Measurements from ENCODE around the gene CCDC186.
A peak's percentile ranks its signal among the peaks of the same experiment; 100 is the strongest.

Gene CCDC186

GRCh38 chr10:114173921-114174694 lies at the start of gene CCDC186:
CCDC186 (minus strand) TSS chr10:114174203; CDS start chr10:114163268, 10,935 bp downstream.
- DNase-seq: peak; percentile 98

GRCh38 chr10:114223066-114223465 lies 49.1 kb upstream of the CCDC186 start:
- no peak for DNase-seq

GRCh38 chr10:114221235-114221634 lies 47.2 kb upstream of the CCDC186 start:
- no peak for DNase-seq

DNA sequence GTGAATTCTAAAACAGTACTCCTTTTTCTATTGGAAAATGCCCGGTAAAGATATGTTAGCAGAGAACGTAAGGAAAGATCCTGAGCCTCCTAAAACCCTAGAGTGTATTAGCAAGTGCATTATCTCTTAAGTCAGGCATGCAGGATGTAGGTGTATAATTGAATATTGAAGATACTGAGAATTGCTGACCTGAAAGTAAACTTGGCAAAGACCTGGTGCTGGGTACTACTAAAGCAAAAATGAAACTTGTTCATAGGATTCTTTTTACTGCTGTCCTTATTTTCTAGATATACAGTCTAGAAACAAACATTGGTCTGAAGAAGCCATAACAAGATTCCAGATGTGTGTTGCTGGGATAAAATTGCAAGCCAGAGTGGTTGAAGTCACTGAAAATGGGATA lies 46.3 kb upstream of the CCDC186 start:
- no peak for DNase-seq

DNA sequence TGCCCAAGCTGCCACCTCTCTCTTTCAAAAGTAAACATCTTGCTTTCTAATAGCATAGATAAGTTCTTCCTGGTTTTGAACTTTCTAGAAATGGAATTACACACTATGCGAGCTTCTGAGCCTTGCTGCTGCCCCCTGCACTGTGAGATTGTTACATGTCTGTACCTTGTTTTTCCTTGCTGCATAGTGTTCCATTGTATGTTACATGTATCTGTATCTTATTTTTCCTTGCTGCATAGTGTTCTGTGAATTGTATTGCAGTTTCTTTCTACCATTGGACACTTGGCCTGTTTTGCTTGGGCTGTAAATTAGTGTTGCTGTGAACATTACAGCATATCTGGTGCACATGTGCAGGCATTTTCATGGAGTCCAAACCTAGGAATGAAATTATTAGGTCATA lies 41.0 kb upstream of the CCDC186 start:
- DNase-seq: no peak

DNA sequence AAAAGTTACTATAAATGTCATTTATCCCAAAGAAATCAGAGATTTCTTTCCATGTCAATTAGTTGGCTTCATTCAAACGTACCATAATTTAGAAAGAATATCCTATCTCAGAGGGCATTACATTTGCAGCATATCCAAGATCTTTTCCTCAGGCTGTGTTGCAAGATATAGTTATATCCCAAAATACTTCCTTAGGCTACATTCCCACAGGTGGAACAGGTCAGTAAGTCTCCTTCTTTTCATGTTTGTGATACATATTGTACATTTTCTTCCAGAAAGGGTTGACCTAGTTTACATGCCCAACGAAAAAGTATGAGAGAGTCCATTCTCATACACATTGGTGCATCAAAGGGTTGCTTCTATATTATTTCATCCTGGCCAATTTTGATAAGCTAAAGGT lies 38.1 kb upstream of the CCDC186 start:
- no peak for DNase-seq

DNA sequence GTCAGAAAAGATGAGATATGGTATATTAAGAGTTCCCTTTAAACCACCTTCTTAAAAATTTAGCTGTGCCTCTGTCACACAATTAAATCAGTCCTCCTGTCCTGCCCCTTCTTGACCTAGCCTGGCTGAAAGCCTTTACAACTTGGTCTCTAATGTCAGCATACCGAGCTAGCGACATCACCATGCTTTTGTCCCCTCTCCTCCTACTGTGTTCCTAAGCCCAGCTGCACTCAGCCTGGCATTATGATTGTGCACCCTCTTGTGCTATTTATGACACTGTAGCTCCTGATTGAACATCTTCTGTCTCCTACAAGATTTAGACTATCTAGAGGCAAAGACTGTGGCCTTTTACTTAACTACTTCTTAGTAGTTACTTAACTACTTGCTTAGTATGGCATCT lies 34.3 kb upstream of the CCDC186 start:
- DNase-seq: no peak

- DNase-seq: no peak
These were observed 33.3 kb upstream of the CCDC186 start for GRCh38 chr10:114207349-114207748.

GRCh38 chr10:114206902-114207301 lies 32.9 kb upstream of the CCDC186 start:
- no peak for DNase-seq

GRCh38 chr10:114202812-114203211 lies 28.8 kb upstream of the CCDC186 start:
- no peak for DNase-seq

- DNase-seq: no peak
These were observed 25.2 kb upstream of the CCDC186 start for GRCh38 chr10:114199239-114199638.

GRCh38 chr10:114195079-114195478 lies 21.1 kb upstream of the CCDC186 start:
- DNase-seq: no peak

GRCh38 chr10:114189700-114190099 lies 15.7 kb upstream of the CCDC186 start:
- no peak for DNase-seq

DNA sequence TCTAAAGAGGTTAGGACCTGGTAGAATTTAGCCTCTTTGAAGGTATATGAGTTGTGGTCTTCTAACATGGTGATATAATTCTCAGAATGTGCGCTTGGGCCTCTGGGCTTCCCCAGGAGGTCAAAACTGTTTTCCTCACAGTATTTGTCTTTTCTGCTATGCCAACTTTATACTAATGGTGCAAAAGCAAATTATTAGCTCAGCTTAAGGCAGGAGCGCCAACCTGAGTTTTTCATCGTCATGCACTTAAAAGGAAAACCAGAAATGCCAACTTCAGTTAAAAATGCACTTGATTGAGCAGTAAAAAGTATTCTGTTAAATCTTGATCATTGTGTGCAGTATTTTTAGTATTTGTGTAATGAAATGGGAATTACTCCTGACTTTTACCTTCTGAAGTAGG lies 14.9 kb upstream of the CCDC186 start:
- DNase-seq: no peak

DNA sequence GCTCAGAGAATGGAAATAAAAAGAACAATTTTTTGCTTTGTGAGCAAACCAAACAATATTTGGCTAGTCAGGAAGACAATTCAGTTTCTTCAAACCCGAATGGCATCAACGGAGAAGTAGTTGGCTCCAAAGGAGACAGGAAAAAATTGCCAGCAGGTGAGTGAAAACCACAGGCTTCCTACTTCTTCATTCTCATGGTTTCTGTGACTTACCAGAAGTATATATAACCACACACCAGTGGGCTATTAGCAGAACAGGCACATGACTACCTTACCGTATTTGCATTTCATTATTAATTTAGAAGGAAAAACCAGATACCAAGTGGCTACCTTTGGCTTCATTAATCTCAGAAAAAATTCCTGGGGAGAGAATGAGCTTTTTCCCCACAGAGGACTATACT lies 14.0 kb upstream of the CCDC186 start:
- DNase-seq: no peak

DNA sequence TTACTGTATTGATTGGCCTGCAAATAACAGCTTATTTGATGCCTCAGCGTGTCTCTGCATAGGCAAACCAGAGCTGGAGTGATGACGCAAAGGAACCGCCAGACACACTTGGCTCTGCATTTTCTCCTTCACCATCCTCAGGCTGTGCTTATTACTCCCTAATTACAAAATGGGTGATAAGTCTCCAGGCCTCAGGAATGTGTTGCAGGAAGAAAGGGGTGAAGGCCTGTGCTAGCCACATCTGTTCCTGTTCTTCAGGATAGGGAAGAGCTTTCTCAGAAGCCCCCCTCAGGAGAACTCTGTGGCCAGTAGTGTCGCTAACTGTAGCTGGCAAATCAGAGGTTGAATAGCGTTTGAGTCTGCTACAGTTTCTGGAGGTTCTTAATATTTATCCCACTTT lies 10.3 kb upstream of the CCDC186 start:
- DNase-seq: no peak

DNA sequence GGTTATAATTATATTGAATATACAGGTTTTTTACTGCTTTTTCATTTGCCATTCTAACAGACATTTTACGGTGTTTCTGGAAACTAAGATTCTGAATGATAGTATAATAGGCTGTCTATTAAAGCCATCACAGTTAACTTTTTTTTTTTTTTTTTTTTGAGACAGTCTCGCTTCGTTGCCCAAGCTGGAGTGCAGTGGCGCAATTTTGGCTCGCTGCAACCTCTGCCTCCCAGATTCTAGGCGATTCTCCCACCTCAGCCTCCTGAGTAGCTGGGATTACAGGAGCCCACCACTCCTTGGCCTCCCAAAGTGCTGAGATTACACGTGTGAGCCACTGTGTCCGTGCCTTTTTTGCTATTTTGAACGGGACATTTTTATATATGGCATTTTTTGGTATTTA lies 9.6 kb upstream of the CCDC186 start:
- DNase-seq: no peak

DNA sequence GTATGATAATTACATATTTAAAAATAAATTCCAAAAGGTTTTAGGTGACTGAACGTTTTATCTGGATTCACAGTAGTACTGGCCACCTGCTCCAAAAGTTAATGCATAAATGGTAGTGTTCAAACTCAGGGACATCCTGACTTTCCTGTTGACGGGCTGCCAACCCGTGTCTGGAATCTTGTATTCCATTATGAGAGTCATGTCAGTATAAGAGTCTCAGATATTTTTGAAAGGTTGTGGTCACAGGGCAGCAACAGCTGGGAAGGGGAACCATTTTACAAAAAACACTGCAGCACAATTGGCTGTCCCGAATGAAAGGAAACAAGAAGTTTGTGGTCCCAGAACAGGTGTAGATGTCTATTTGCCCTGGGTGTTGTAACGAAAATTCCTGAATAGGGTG lies 8.0 kb upstream of the CCDC186 start:
- no peak for DNase-seq

DNA sequence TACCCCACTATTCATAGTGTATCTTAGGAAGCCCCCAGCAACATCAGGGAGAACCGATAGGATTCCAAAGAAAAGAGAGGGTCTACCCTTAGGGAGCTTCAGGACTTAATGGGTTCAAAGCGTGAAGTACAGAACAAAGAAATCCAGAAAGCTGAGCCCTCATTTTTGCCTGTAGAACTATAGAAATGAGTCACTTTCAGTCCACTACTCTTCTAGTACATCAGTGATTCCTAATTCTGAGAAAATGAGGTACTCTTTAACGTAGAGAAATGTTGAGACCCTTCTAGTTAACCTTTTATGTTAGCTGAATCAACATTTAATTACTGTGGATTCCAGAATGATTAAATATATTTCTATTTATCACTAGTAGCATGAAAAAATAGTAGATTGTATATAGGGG lies 6.9 kb upstream of the CCDC186 start:
- DNase-seq: no peak

DNA sequence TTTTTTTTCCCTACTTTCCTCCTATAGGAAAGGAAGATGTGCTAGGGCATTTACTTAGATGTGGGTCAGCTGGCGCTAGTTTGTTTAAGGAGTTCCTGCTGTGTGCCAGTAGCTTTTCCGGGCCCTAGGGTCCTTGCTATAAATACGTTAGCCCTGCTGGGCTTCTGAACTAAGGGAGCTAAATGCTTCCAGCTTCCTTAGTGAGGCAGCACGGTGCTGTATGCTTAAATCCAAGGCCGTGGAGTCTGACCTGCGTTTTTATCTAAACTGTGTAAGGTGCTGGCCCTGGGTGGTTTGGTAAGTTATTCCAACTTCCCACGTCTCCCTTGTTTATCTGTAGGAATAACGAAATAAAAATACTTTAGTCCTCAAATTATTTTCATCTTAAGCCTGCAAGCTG lies 5.7 kb upstream of the CCDC186 start:
- no peak for DNase-seq

DNA sequence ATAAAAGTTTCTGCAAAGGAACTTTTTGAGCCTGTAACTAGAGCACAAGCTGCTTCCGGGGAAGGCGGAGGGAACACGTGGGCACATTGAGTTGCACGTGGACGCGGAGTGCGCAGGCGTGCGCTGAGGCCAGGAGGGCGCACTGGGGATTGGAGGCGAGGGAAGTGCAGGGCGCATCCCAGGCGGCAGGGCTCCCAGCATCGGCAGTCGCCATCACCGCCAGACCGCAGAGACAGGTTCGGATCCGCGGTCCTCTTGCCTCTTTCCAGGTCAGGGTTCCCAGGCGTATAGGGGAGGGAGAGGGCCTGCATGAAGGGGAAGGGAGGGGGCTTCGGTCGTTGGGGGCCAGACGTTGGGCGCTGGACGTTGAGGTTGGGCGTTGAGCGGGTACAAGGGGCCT lies 5.1 kb upstream of the CCDC186 start, which contains the start of gene TDRD1:
Gene TDRD1 (plus strand): TSS at position 206 of the 400 bp plus-strand sequence. CDS start 8,479 bp downstream, outside the sequence.
- DNase-seq: no peak

- DNase-seq: no peak
These were observed 2.5 kb upstream of the CCDC186 start for GRCh38 chr10:114176511-114176910.

DNA sequence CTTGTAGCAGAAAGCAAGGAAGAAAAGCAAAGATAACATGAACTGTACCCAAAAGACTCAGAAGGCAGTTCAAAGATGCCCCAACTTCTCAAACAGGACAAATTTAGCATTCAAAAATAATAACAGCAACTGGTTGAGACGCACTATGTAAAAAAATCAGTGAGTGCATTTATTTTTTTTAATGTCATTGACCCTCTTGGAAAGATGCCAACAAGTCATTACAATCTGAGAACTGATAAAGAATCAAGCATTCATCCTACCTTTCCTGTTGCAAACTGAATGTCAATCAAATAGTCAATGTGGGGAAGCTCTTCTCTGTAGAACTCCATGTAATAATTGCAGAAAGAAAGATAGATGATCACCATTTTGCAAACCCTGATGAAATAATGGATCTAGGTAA lies 1.7 kb upstream of the CCDC186 start:
- DNase-seq: no peak

DNA sequence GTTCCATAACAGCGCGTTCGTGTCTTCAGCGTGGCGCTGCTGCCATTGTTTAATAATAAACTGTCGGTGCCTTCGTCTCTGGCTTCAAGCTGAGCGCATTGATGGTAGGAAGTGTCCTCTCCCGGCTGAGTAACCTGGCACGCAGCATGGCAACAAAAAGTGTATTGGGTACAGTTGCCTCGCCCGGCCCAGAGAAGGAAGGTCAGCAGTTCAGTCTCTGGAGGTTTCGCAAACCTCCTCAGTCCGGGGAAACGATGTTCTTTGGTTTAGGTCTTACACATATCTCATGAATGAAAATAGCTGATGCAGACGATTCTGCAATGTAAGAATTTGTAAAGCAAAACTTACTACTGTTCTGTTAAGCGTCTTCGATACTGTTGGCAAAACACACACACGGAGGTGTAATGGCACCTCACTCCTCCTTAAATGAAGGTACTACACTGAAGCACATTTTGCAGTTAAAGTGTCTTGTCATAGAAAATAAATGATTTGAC lies 739 bp upstream of the CCDC186 start:
- DNase-seq: no peak

GRCh38 chr10:114173603-114173920 lies 441 bp downstream of the CCDC186 start:
- no peak for DNase-seq
